ENCODE measurements around the gene FGF2.

GRCh38 chr4:122815248-122815647 lies 11.4 kb upstream of the FGF2 start:
- TF ChIP-seq CTCF (IDR thresholded peaks at IDR 0.05) (no peak), RELA (CRISPR knock-in tag; IDR thresholded peaks at IDR 0.05; ENCODE audit: borderline replicate concordance) (no peak), E2F1 (CRISPR knock-in tag; IDR thresholded peaks at IDR 0.05) (no peak), MXD4 (CRISPR knock-in tag; IDR thresholded peaks at IDR 0.05; ENCODE audit: borderline replicate concordance) (no peak), MAX (CRISPR knock-in tag; IDR thresholded peaks at IDR 0.05) (no peak), PRDM15 (CRISPR knock-in tag; IDR thresholded peaks at IDR 0.05) (no peak), ZNF263 (CRISPR knock-in tag; IDR thresholded peaks at IDR 0.05; ENCODE audit: low read depth) (no peak), ETV6 (CRISPR knock-in tag; IDR thresholded peaks at IDR 0.05) (no peak), NFYB (CRISPR knock-in tag; conservative IDR thresholded peaks at IDR 0.05; ENCODE audit: low read depth) (no peak), NR2C2 (CRISPR knock-in tag; IDR thresholded peaks at IDR 0.05) (no peak), ZNF532 (CRISPR knock-in tag; IDR thresholded peaks at IDR 0.05; ENCODE audit: borderline replicate concordance) (no peak), ZNF138 (CRISPR knock-in tag; conservative IDR thresholded peaks at IDR 0.05) (no peak), FOXJ3 (CRISPR knock-in tag; IDR thresholded peaks at IDR 0.05; ENCODE audit: borderline replicate concordance) (no peak), ATF2 (CRISPR knock-in tag; IDR thresholded peaks at IDR 0.05; ENCODE audit: borderline replicate concordance, low read depth) (no peak)
